ENCODE data around the gene CPD.

The CPD gene

GRCh38 chr17:30380643-30381339 lies 2.1 kb downstream of the CPD start:
- no peak for DNase-seq (ENCODE audit: insufficient read length, low spot score)

GRCh38 chr17:30381340-30381659 lies 2.6 kb downstream of the CPD start:
- no peak for FAIRE-seq
- no peak for DNase-seq (ENCODE audit: insufficient read length, low spot score)
- TF ChIP-seq POU2F2 (IDR thresholded peaks at IDR 0.05; ENCODE audit: low read depth, low read length) (no peak), TAF1 (IDR thresholded peaks at IDR 0.05; ENCODE audit: low read depth, low read length) (no peak), PAX5 (IDR thresholded peaks at IDR 0.05; ENCODE audit: insufficient read depth, low read length, severe bottlenecking) (no peak), POLR2A (IDR thresholded peaks at IDR 0.05; ENCODE audit: low read depth, low read length) (no peak), POLR2AphosphoS5 (IDR thresholded peaks at IDR 0.05; ENCODE audit: low read depth, low read length) (no peak), SPI1 (IDR thresholded peaks at IDR 0.05; ENCODE audit: low read depth, low read length) (no peak)

More at GRCh38 chr17:30380643-30381339, 2.1 kb downstream of the CPD start:
- FAIRE-seq = no peak
- TF ChIP-seq PAX5 (IDR thresholded peaks at IDR 0.05; ENCODE audit: insufficient read depth, low read length, severe bottlenecking) (no peak), TAF1 (IDR thresholded peaks at IDR 0.05; ENCODE audit: low read depth, low read length) (no peak), SPI1 (IDR thresholded peaks at IDR 0.05; ENCODE audit: low read depth, low read length) (no peak), POLR2A (IDR thresholded peaks at IDR 0.05; ENCODE audit: low read depth, low read length) (no peak), POLR2AphosphoS5 (IDR thresholded peaks at IDR 0.05; ENCODE audit: low read depth, low read length) (no peak), POU2F2 (IDR thresholded peaks at IDR 0.05; ENCODE audit: low read depth, low read length) (no peak)

GRCh38 chr17:30382345-30382744 lies 3.6 kb downstream of the CPD start:
- DNase-seq (ENCODE audit: insufficient read length, low spot score) = no peak
- no peak for FAIRE-seq
- no peak for TF ChIP-seq POU2F2 (IDR thresholded peaks at IDR 0.05; ENCODE audit: low read depth, low read length)
- no peak for TF ChIP-seq POLR2AphosphoS5 (IDR thresholded peaks at IDR 0.05; ENCODE audit: low read depth, low read length)
- TF ChIP-seq PAX5 (IDR thresholded peaks at IDR 0.05; ENCODE audit: insufficient read depth, low read length, severe bottlenecking) = no peak
- no peak for TF ChIP-seq POLR2A (IDR thresholded peaks at IDR 0.05; ENCODE audit: low read depth, low read length)
- TF ChIP-seq TAF1 (IDR thresholded peaks at IDR 0.05; ENCODE audit: low read depth, low read length) = no peak

- DNase-seq (ENCODE audit: insufficient read length, low spot score) (no peak), FAIRE-seq (no peak)
- no peak for TF ChIP-seq TAF1 (IDR thresholded peaks at IDR 0.05; ENCODE audit: low read depth, low read length)
- no peak for TF ChIP-seq POLR2AphosphoS5 (IDR thresholded peaks at IDR 0.05; ENCODE audit: low read depth, low read length)
- TF ChIP-seq PAX5 (IDR thresholded peaks at IDR 0.05; ENCODE audit: insufficient read depth, low read length, severe bottlenecking) = no peak
- TF ChIP-seq SPI1 (IDR thresholded peaks at IDR 0.05; ENCODE audit: low read depth, low read length) = no peak
- no peak for TF ChIP-seq POLR2A (IDR thresholded peaks at IDR 0.05; ENCODE audit: low read depth, low read length)
- TF ChIP-seq POU2F2 (IDR thresholded peaks at IDR 0.05; ENCODE audit: low read depth, low read length) = no peak
Observed at GRCh38 chr17:30388321-30389179, 9.8 kb downstream of the CPD start.

GRCh38 chr17:30389756-30390300 lies 11.1 kb downstream of the CPD start:
- FAIRE-seq (no peak), DNase-seq (ENCODE audit: insufficient read length, low spot score) (no peak)
- TF ChIP-seq POU2F2 (IDR thresholded peaks at IDR 0.05; ENCODE audit: low read depth, low read length) = no peak
- no peak for TF ChIP-seq POLR2AphosphoS5 (IDR thresholded peaks at IDR 0.05; ENCODE audit: low read depth, low read length)
- TF ChIP-seq TAF1 (IDR thresholded peaks at IDR 0.05; ENCODE audit: low read depth, low read length) = no peak
- TF ChIP-seq POLR2A (IDR thresholded peaks at IDR 0.05; ENCODE audit: low read depth, low read length) = no peak
- no peak for TF ChIP-seq PAX5 (IDR thresholded peaks at IDR 0.05; ENCODE audit: insufficient read depth, low read length, severe bottlenecking)
- TF ChIP-seq SPI1 (IDR thresholded peaks at IDR 0.05; ENCODE audit: low read depth, low read length) = no peak

- DNase-seq (ENCODE audit: insufficient read length, low spot score) (no peak), FAIRE-seq (no peak)
- TF ChIP-seq POLR2A (IDR thresholded peaks at IDR 0.05; ENCODE audit: low read depth, low read length) = no peak
- no peak for TF ChIP-seq POU2F2 (IDR thresholded peaks at IDR 0.05; ENCODE audit: low read depth, low read length)
- no peak for TF ChIP-seq TAF1 (IDR thresholded peaks at IDR 0.05; ENCODE audit: low read depth, low read length)
- no peak for TF ChIP-seq POLR2AphosphoS5 (IDR thresholded peaks at IDR 0.05; ENCODE audit: low read depth, low read length)
Observed at GRCh38 chr17:30391534-30391933, 12.8 kb downstream of the CPD start.

GRCh38 chr17:30393491-30393890 lies 14.8 kb downstream of the CPD start:
- DNase-seq (ENCODE audit: insufficient read length, low spot score) (no peak), FAIRE-seq (no peak)
- TF ChIP-seq POU2F2 (IDR thresholded peaks at IDR 0.05; ENCODE audit: low read depth, low read length) = no peak
- TF ChIP-seq POLR2AphosphoS5 (IDR thresholded peaks at IDR 0.05; ENCODE audit: low read depth, low read length) = no peak
- no peak for TF ChIP-seq SPI1 (IDR thresholded peaks at IDR 0.05; ENCODE audit: low read depth, low read length)
- no peak for TF ChIP-seq PAX5 (IDR thresholded peaks at IDR 0.05; ENCODE audit: insufficient read depth, low read length, severe bottlenecking)
- TF ChIP-seq POLR2A (IDR thresholded peaks at IDR 0.05; ENCODE audit: low read depth, low read length) = no peak
- TF ChIP-seq TAF1 (IDR thresholded peaks at IDR 0.05; ENCODE audit: low read depth, low read length) = no peak

- FAIRE-seq = no peak
- no peak for DNase-seq (ENCODE audit: insufficient read length, low spot score)
- no peak for TF ChIP-seq SPI1 (IDR thresholded peaks at IDR 0.05; ENCODE audit: low read depth, low read length)
- no peak for TF ChIP-seq TAF1 (IDR thresholded peaks at IDR 0.05; ENCODE audit: low read depth, low read length)
- no peak for TF ChIP-seq POLR2A (IDR thresholded peaks at IDR 0.05; ENCODE audit: low read depth, low read length)
- no peak for TF ChIP-seq POLR2AphosphoS5 (IDR thresholded peaks at IDR 0.05; ENCODE audit: low read depth, low read length)
- no peak for TF ChIP-seq PAX5 (IDR thresholded peaks at IDR 0.05; ENCODE audit: insufficient read depth, low read length, severe bottlenecking)
- TF ChIP-seq POU2F2 (IDR thresholded peaks at IDR 0.05; ENCODE audit: low read depth, low read length) = no peak
Observed at GRCh38 chr17:30393911-30394867, 15.5 kb downstream of the CPD start.
